Endodermal cell (in vitro differentiated cells): ENCODE measurements around the gene MACROD1. TPM values are rescaled to one million over a fixed set of nuclear protein-coding genes. Genes with fewer than 3 reads are reported as not detected.

ENCODE experiments used
- DNase-seq: peaks from one replicate; pipeline ENCODE4 v3.0.0-alpha.2; 2017
- H3K27ac ChIP-seq: 2 replicates; pipeline ENCODE4 v1.5.1; 2013; ENCODE audit warnings: mild to moderate bottlenecking, low read depth, low read length, moderate library complexity
- H3K27me3 ChIP-seq: 2 replicates; pipeline ENCODE4 v1.6.1; 2013; ENCODE audit warnings: mild to moderate bottlenecking, low read length, moderate library complexity; ENCODE audit not compliant: insufficient read depth, control insufficient read depth, poor library complexity, severe bottlenecking
- H3K36me3 ChIP-seq: 2 replicates; pipeline ENCODE4 v1.7.0; 2013; ENCODE audit warnings: mild to moderate bottlenecking, low read length, moderate library complexity; ENCODE audit not compliant: control insufficient read depth, insufficient read depth
- H3K4me1 ChIP-seq: one replicate; pipeline ENCODE4 v1.7.0; 2013; ENCODE audit warnings: low read length; ENCODE audit not compliant: control insufficient read depth, insufficient read depth
- H3K4me3 ChIP-seq: 2 replicates; pipeline ENCODE4 v1.5.1; 2013; ENCODE audit warnings: mild to moderate bottlenecking, low read length, moderate library complexity
- H3K9ac ChIP-seq: 2 replicates; pipeline ENCODE4 v1.6.1; 2013; ENCODE audit warnings: mild to moderate bottlenecking, low read length, moderate library complexity; ENCODE audit not compliant: poor library complexity, severe bottlenecking; ENCODE audit errors: extremely low read depth
- H3K9me3 ChIP-seq: 2 replicates; pipeline ENCODE4 v1.6.1; 2013; ENCODE audit warnings: mild to moderate bottlenecking, low read length, moderate library complexity; ENCODE audit not compliant: control insufficient read depth
- H3K27ac Mint-ChIP-seq: 2 replicates; pipeline ENCODE4 v1.8.0; 2020; ENCODE audit warnings: mixed read lengths
- H3K27me3 Mint-ChIP-seq: 2 replicates; pipeline ENCODE4 v1.8.0; 2021; ENCODE audit warnings: mild to moderate bottlenecking, mixed read lengths; ENCODE audit not compliant: insufficient read depth
- H3K36me3 Mint-ChIP-seq: 2 replicates; pipeline ENCODE4 v1.8.0; 2020; ENCODE audit warnings: low read depth, mixed read lengths
- H3K4me1 Mint-ChIP-seq: 2 replicates; pipeline ENCODE4 v1.8.0; 2020; ENCODE audit warnings: mixed read lengths
- H3K4me3 Mint-ChIP-seq: 2 replicates; pipeline ENCODE4 v1.8.0; 2020; ENCODE audit warnings: mild to moderate bottlenecking, moderate library complexity, mixed read lengths
- H3K9me3 Mint-ChIP-seq: 2 replicates; pipeline ENCODE4 v1.8.0; 2020; ENCODE audit warnings: mild to moderate bottlenecking, mixed read lengths
- WGBS, 2 experiments: methylation state at CpG; one replicate each; pipeline versions ENCODE4 v1.1.5 to v1.1.7; 2013; ENCODE audit warnings: missing lambda C conversion rate in 2 of 2, mixed read lengths in 1 of 2; ENCODE audit not compliant: insufficient coverage in 1 of 2, insufficient read length in 1 of 2; 5-methylcytosine and 5-hydroxymethylcytosine counted together
- total RNA-seq, 2 donors: library from RNA; stranded (reverse); fragmentation: NEBNext Ultra II Directional in 1 of 2; extraction: Animal tissue kit (Norgen Biotek cat#: 25700) in 1 of 2; gene quantifications; 2 replicates in 1 of 2; 3 replicates in 1 of 2; pipeline ENCODE4 v1.2.1, GENCODE V29; 2021
- TF ChIP-seq, protein P1 (sequence below): fragments of 200-600 bp; sonication (generic); conservative IDR thresholded peaks from 2 replicates; pipeline ENCODE4 v1.5.0; 2021; ENCODE audit warnings: antibody characterized with exemption, mild to moderate bottlenecking

MACROD1 gene
- total RNA-seq, 2 donors from 2014 or later, result 23.0 to 41.9 TPM

DNA sequence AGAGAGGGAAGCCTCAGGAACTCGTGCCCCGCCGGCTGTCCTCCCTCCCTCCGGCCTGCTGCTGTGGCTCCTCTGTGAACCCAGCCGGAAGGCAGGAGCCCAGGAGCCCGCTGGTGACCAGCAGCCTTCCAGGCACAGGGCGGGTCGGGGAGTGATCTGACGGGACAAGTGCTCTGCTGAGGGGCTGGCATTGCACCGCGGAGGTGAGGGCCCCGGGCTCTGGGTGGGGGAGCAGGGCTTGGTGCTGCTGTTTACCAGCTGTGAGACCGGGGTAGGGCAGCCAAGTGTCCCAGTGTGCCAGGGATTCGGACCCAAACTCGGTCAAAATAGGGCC lies 76.9 kb downstream of the MACROD1 start:
- no peak for DNase-seq
- H3K27me3 ChIP-seq, result no peaks in the 10 kb centered on the region
- H3K4me3 Mint-ChIP-seq, result no peak overlapping the region
- no peak overlapping the region for H3K27ac ChIP-seq
- no peaks in the 10 kb centered on the region for H3K9me3 ChIP-seq
- no peak overlapping the region for H3K9ac ChIP-seq
- H3K27me3 Mint-ChIP-seq, result peaks cover 12% of the 10 kb centered on the region
- H3K27ac Mint-ChIP-seq, result no peak overlapping the region
- H3K36me3 Mint-ChIP-seq, result no peaks in the 10 kb centered on the region
- WGBS, 2 experiments, result 81 to 87% methylated on average over 10 to 15 of the region's 15 CpGs
- H3K4me3 ChIP-seq, result no peak overlapping the region
- TF ChIP-seq, protein P1, sequence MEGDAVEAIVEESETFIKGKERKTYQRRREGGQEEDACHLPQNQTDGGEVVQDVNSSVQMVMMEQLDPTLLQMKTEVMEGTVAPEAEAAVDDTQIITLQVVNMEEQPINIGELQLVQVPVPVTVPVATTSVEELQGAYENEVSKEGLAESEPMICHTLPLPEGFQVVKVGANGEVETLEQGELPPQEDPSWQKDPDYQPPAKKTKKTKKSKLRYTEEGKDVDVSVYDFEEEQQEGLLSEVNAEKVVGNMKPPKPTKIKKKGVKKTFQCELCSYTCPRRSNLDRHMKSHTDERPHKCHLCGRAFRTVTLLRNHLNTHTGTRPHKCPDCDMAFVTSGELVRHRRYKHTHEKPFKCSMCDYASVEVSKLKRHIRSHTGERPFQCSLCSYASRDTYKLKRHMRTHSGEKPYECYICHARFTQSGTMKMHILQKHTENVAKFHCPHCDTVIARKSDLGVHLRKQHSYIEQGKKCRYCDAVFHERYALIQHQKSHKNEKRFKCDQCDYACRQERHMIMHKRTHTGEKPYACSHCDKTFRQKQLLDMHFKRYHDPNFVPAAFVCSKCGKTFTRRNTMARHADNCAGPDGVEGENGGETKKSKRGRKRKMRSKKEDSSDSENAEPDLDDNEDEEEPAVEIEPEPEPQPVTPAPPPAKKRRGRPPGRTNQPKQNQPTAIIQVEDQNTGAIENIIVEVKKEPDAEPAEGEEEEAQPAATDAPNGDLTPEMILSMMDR, result no peak
- H3K4me1 Mint-ChIP-seq, result peaks cover 4% of the 10 kb centered on the region
- H3K36me3 ChIP-seq, result no peaks in the 10 kb centered on the region
- no peaks in the 10 kb centered on the region for H3K9me3 Mint-ChIP-seq
- H3K4me1 ChIP-seq, result no peaks in the 10 kb centered on the region

DNA sequence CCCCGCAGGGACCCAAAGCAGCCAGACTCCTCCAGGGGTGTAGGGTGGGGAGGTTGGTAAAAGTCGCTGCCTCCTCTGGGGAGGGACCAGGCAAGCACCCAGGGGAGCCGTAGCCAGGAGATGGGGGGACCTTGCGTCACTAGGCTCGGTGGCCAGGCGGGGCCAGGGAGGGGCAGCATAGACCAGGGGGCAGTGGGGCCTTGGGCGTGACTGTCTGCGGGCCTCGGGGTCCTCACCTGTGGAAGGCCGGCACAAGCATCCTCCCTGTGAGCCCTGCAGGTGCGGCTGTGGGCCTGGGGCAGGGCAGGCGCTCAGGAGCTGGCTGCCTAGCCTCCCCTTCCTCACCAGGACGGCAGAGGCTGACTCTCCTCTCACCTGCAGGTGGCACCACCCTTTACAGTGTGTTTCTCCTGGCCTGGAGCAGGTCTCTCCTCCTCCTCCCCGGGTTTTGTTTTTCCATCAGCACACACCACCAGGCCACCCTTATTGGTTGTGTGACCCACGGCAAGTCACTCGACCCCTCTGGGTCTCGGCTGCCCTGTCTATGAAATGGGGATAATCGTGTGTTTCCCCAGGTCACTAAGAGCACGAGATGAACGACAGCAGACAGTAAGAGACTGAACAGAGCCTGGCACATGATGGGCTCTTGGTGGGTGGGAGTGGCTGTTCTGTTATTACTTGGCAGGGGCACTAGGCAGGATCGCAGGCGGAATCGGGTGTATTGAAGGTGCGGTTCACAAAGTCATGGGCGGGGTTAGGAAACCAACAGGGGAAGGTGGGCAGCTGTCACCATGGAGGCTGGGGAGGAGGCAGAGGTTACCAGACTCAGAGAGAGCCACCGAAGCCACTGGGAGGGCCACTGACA lies 77.5 kb downstream of the MACROD1 start:
- TF ChIP-seq, protein P1, result peak; percentile 84
- 73 to 75% methylated on average over 13 to 26 of the region's 26 CpGs for WGBS, 2 experiments
- Mint-ChIP-seq H3K9me3 (no peaks in the 10 kb centered on the region), H3K27me3 (peaks cover 14% of the 10 kb centered on the region), H3K27ac (peak overlapping the region; percentile 22), H3K4me1 (peaks cover 4% of the 10 kb centered on the region), H3K4me3 (no peak overlapping the region), H3K36me3 (no peaks in the 10 kb centered on the region)
- Histone ChIP-seq H3K9me3 (no peaks in the 10 kb centered on the region), H3K27ac (no peak overlapping the region), H3K4me3 (no peak overlapping the region), H3K4me1 (no peaks in the 10 kb centered on the region), H3K27me3 (no peaks in the 10 kb centered on the region), H3K9ac (no peak overlapping the region), H3K36me3 (no peaks in the 10 kb centered on the region)
- peak; percentile 89 for DNase-seq

DNA sequence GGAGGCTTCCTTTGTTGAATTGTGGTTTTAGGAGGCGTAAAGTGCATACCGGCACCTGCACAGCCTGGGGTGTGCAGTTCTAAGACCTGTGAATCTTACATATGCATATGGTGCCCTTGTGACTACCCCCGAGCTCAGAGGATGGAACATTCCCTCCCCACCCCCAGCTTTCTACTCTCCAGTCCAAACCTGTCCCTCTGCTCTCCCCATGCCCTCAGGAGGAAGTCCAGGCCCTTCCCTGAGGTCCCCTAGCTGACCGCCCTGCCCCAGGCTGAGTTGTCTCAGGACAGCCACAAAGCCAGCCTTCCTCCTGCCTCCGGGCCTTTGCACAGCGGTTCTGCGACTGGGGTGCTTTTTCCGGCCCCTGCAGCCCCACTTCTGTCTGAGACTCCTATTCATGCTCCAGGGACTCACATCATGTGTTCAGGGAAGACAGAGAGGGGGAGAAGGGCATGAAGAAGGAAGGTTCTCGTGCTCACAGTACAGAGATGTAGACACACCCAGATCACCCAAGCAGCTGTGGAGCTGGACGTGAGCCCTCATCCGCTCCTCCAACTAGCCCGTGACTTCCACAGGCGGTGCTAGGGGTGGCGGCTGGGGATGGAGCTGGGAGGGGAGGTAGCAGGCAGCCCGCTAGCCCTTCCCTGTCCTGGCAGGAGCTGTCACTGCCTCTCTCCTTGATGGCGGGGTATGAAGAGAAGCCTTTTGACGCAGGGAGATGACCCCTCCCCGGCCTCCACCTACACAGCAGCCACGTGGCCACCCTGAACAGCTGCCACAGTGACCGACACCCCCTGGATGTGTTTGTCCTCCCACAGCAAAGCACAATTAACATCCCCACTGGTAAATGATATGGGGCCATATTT lies 79.4 kb downstream of the MACROD1 start:
- Mint-ChIP-seq H3K9me3 (no peaks in the 10 kb centered on the region), H3K36me3 (no peaks in the 10 kb centered on the region), H3K4me1 (peaks cover 4% of the 10 kb centered on the region), H3K27me3 (peaks cover 15% of the 10 kb centered on the region), H3K4me3 (no peak overlapping the region), H3K27ac (no peak overlapping the region)
- H3K9me3 ChIP-seq, result no peaks in the 10 kb centered on the region
- H3K36me3 ChIP-seq, result no peaks in the 10 kb centered on the region
- H3K9ac ChIP-seq, result no peak overlapping the region
- no peak for DNase-seq
- TF ChIP-seq, protein P1, result no peak
- WGBS, 2 experiments, result 81 to 88% methylated on average over 3 to 20 of the region's 20 CpGs
- no peaks in the 10 kb centered on the region for H3K27me3 ChIP-seq
- H3K27ac ChIP-seq, result peak overlapping the region; percentile 49
- no peak overlapping the region for H3K4me3 ChIP-seq
- H3K4me1 ChIP-seq, result no peaks in the 10 kb centered on the region
